ENCODE measurements around the gene MAP2K5. TPM values are rescaled to one million over a fixed set of nuclear protein-coding genes. Genes with fewer than 3 reads are reported as not detected.

The MAP2K5 gene
- total and polyA plus RNA-seq, 2 experiments from 2014 or later = 12.4 to 13.7 TPM

- Histone ChIP-seq H3K79me2 (no peaks in the 10 kb centered on the region), H3K27me3 (no peaks in the 10 kb centered on the region), H4K20me1 (ENCODE audit: insufficient read depth, poor library complexity, severe bottlenecking) (no peaks in the 10 kb centered on the region), H3K4me3 (no peak overlapping the region), H3K27ac (no peak overlapping the region), H3K36me3 (replicated peaks; ENCODE audit: insufficient read depth, low read depth) (no peaks in the 10 kb centered on the region), H2AFZ (no peak overlapping the region), H3K9me3 (ENCODE audit: low read depth) (no peaks in the 10 kb centered on the region), H3K4me2 (no peak overlapping the region), H3K9me2 (replicated peaks; ENCODE audit: insufficient read depth) (no peaks in the 10 kb centered on the region), H3K4me1 (ENCODE audit: insufficient read depth) (no peaks in the 10 kb centered on the region)
- no peak for TF ChIP-seq EZH2phosphoT487 (IDR thresholded peaks at IDR 0.05; ENCODE audit: low read depth, severe bottlenecking, unreplicated experiment)
- TF ChIP-seq, protein P1, sequence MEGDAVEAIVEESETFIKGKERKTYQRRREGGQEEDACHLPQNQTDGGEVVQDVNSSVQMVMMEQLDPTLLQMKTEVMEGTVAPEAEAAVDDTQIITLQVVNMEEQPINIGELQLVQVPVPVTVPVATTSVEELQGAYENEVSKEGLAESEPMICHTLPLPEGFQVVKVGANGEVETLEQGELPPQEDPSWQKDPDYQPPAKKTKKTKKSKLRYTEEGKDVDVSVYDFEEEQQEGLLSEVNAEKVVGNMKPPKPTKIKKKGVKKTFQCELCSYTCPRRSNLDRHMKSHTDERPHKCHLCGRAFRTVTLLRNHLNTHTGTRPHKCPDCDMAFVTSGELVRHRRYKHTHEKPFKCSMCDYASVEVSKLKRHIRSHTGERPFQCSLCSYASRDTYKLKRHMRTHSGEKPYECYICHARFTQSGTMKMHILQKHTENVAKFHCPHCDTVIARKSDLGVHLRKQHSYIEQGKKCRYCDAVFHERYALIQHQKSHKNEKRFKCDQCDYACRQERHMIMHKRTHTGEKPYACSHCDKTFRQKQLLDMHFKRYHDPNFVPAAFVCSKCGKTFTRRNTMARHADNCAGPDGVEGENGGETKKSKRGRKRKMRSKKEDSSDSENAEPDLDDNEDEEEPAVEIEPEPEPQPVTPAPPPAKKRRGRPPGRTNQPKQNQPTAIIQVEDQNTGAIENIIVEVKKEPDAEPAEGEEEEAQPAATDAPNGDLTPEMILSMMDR (IDR thresholded peaks at IDR 0.05; ENCODE audit: poor library complexity) = no peak
- no peak for TF ChIP-seq EZH2 (IDR thresholded peaks at IDR 0.05; ENCODE audit: borderline replicate concordance)
- no peak for DNase-seq (ENCODE audit: low spot score)
Observed at GRCh38 chr15:67594770-67595169, 52.3 kb downstream of the MAP2K5 start.

GRCh38 chr15:67595572-67595971 is 53.1 kb downstream of the MAP2K5 start:
- Histone ChIP-seq H3K79me2 (no peaks in the 10 kb centered on the region), H3K36me3 (replicated peaks; ENCODE audit: insufficient read depth, low read depth) (no peaks in the 10 kb centered on the region), H3K27ac (no peak overlapping the region), H2AFZ (no peak overlapping the region), H4K20me1 (ENCODE audit: insufficient read depth, poor library complexity, severe bottlenecking) (no peaks in the 10 kb centered on the region), H3K27me3 (no peaks in the 10 kb centered on the region), H3K4me3 (no peak overlapping the region), H3K4me2 (no peak overlapping the region), H3K4me1 (ENCODE audit: insufficient read depth) (no peaks in the 10 kb centered on the region), H3K9me3 (ENCODE audit: low read depth) (no peaks in the 10 kb centered on the region), H3K9me2 (replicated peaks; ENCODE audit: insufficient read depth) (no peaks in the 10 kb centered on the region)
- DNase-seq (ENCODE audit: low spot score) = no peak
- TF ChIP-seq, protein P1 (IDR thresholded peaks at IDR 0.05; ENCODE audit: poor library complexity) = no peak
- TF ChIP-seq EZH2 (IDR thresholded peaks at IDR 0.05; ENCODE audit: borderline replicate concordance) = no peak
- TF ChIP-seq EZH2phosphoT487 (IDR thresholded peaks at IDR 0.05; ENCODE audit: low read depth, severe bottlenecking, unreplicated experiment) = no peak

- no peak for DNase-seq (ENCODE audit: low spot score)
- TF ChIP-seq EZH2 (IDR thresholded peaks at IDR 0.05; ENCODE audit: borderline replicate concordance) = no peak
- no peak for TF ChIP-seq EZH2phosphoT487 (IDR thresholded peaks at IDR 0.05; ENCODE audit: low read depth, severe bottlenecking, unreplicated experiment)
- TF ChIP-seq, protein P1 (IDR thresholded peaks at IDR 0.05; ENCODE audit: poor library complexity) = no peak
- no peaks in the 10 kb centered on the region for H3K36me3 ChIP-seq (replicated peaks; ENCODE audit: insufficient read depth, low read depth)
- no peaks in the 10 kb centered on the region for H3K9me3 ChIP-seq (ENCODE audit: low read depth)
- WGBS (ENCODE audit: low lambda C conversion rate, missing lambda C conversion rate) = 86% methylated on average over 2 of the region's 2 CpGs
- no peak overlapping the region for H3K4me2 ChIP-seq
- H3K9me2 ChIP-seq (replicated peaks; ENCODE audit: insufficient read depth) = no peaks in the 10 kb centered on the region
- no peaks in the 10 kb centered on the region for H3K79me2 ChIP-seq
- H3K27me3 ChIP-seq = no peaks in the 10 kb centered on the region
- no peaks in the 10 kb centered on the region for H4K20me1 ChIP-seq (ENCODE audit: insufficient read depth, poor library complexity, severe bottlenecking)
- no peak overlapping the region for H3K27ac ChIP-seq
- no peaks in the 10 kb centered on the region for H3K4me1 ChIP-seq (ENCODE audit: insufficient read depth)
- no peak overlapping the region for H3K4me3 ChIP-seq
- no peak overlapping the region for H2AFZ ChIP-seq
Observed at GRCh38 chr15:67601073-67601472, 58.6 kb downstream of the MAP2K5 start.

GRCh38 chr15:67603063-67603462 is 60.6 kb downstream of the MAP2K5 start:
- Histone ChIP-seq H3K4me2 (no peak overlapping the region), H3K4me3 (no peak overlapping the region), H2AFZ (no peak overlapping the region), H3K79me2 (no peaks in the 10 kb centered on the region), H3K27ac (no peak overlapping the region), H3K27me3 (no peaks in the 10 kb centered on the region), H3K36me3 (replicated peaks; ENCODE audit: insufficient read depth, low read depth) (no peaks in the 10 kb centered on the region), H3K9me2 (replicated peaks; ENCODE audit: insufficient read depth) (no peaks in the 10 kb centered on the region), H4K20me1 (ENCODE audit: insufficient read depth, poor library complexity, severe bottlenecking) (no peaks in the 10 kb centered on the region), H3K9me3 (ENCODE audit: low read depth) (no peaks in the 10 kb centered on the region), H3K4me1 (ENCODE audit: insufficient read depth) (no peaks in the 10 kb centered on the region)
- 92% methylated on average over 4 of the region's 4 CpGs for WGBS (ENCODE audit: low lambda C conversion rate, missing lambda C conversion rate)
- TF ChIP-seq EZH2 (IDR thresholded peaks at IDR 0.05; ENCODE audit: borderline replicate concordance) = no peak
- TF ChIP-seq, protein P1 (IDR thresholded peaks at IDR 0.05; ENCODE audit: poor library complexity) = no peak
- no peak for TF ChIP-seq EZH2phosphoT487 (IDR thresholded peaks at IDR 0.05; ENCODE audit: low read depth, severe bottlenecking, unreplicated experiment)
- DNase-seq (ENCODE audit: low spot score) = no peak
